Prostate gland (tissue), 2 donors: ENCODE data around the gene XXYLT1. TPM values are rescaled to one million over a fixed set of nuclear protein-coding genes. Genes with fewer than 3 reads are reported as not detected.

ENCODE experiments used
- DNase-seq: peaks from one replicate; pipeline ENCODE4 v3.0.0-alpha.2; 2019; ENCODE audit warnings: low spot score
- H3K27ac ChIP-seq, 2 donors: fragments of 200-600 bp; sonication (generic); 2 replicates each; pipeline ENCODE4 v1.5.1; 2017 to 2019
- H3K27me3 ChIP-seq: fragments of 200-600 bp; sonication (generic); replicated peaks from 2 replicates; pipeline ENCODE4 v1.5.1; 2019; ENCODE audit not compliant: insufficient read depth
- H3K36me3 ChIP-seq, 2 donors: fragments of 200-600 bp; sonication (generic); 1 replicate in 1 of 2; 2 replicates in 1 of 2; pipeline versions ENCODE4 v1.5.1 to v1.8.1; 2017 to 2019
- H3K4me1 ChIP-seq: fragments of 200-600 bp; sonication (generic); replicated peaks from 2 replicates; pipeline ENCODE4 v1.5.1; 2019
- H3K4me3 ChIP-seq, 2 donors: fragments of 200-600 bp; sonication (generic); 2 replicates each; pipeline ENCODE4 v1.5.1; 2017 to 2019
- H3K9me3 ChIP-seq: fragments of 200-600 bp; sonication (generic); 2 replicates; pipeline ENCODE4 v1.5.1; 2017
- POLR2A ChIP-seq: fragments of 450-650 bp; IDR thresholded peaks from one replicate; pipeline ENCODE4 v1.6.1; 2016; ENCODE audit warnings: antibody characterized with exemption, mild to moderate bottlenecking
- POLR2AphosphoS5 ChIP-seq: sonication (generic); formaldehyde crosslinking; IDR thresholded peaks from one replicate; pipeline ENCODE4 v1.6.1; 2017; ENCODE audit warnings: antibody characterized with exemption
- WGBS: methylation state at CpG from one replicate; pipeline ENCODE4 v1.1.5; 2018; 5-methylcytosine and 5-hydroxymethylcytosine counted together
- intact Hi-C: fragments of 100-400 bp; cut with DNase I; formaldehyde crosslinking; loops from one replicate; pipeline ENCODE4 v1.14.2; 2022
- total RNA-seq, 2 donors: library from RNA; depleted of rRNA; stranded (reverse); fragments of >200 nt; gene quantifications; one replicate each; pipeline ENCODE4 v1.1.0, GENCODE V29; 2016
- TF ChIP-seq, protein P1 (sequence below), 4 experiments: fragments of 200-600 bp in 2 of 4; fragments of 450-650 bp in 2 of 4; sonication (generic) in 2 of 4; IDR thresholded peaks; 1 replicate in 3 of 4; 2 replicates in 1 of 4; pipeline ENCODE4 v1.5.1; 2016 to 2019; ENCODE audit warnings: antibody characterized with exemption in 4 of 4, mild to moderate bottlenecking in 2 of 4, moderate library complexity in 2 of 4

Gene XXYLT1
- total RNA-seq, 2 donors from 2014 or later, result 14.9 to 22.7 TPM

GRCh38 chr3:195185583-195185982 lies 85.4 kb downstream of the XXYLT1 start:
- no peaks in the 10 kb centered on the region for H3K27me3 ChIP-seq
- H3K9me3 ChIP-seq, result no peaks in the 10 kb centered on the region
- peak; percentile 25 for TF ChIP-seq POLR2A
- TF ChIP-seq, protein P1, sequence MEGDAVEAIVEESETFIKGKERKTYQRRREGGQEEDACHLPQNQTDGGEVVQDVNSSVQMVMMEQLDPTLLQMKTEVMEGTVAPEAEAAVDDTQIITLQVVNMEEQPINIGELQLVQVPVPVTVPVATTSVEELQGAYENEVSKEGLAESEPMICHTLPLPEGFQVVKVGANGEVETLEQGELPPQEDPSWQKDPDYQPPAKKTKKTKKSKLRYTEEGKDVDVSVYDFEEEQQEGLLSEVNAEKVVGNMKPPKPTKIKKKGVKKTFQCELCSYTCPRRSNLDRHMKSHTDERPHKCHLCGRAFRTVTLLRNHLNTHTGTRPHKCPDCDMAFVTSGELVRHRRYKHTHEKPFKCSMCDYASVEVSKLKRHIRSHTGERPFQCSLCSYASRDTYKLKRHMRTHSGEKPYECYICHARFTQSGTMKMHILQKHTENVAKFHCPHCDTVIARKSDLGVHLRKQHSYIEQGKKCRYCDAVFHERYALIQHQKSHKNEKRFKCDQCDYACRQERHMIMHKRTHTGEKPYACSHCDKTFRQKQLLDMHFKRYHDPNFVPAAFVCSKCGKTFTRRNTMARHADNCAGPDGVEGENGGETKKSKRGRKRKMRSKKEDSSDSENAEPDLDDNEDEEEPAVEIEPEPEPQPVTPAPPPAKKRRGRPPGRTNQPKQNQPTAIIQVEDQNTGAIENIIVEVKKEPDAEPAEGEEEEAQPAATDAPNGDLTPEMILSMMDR (IDR thresholded peaks at IDR 0.05), result no peak
- no peak for DNase-seq
- H3K4me3 ChIP-seq, result no peak overlapping the region
- 90% methylated on average over 4 of the region's 4 CpGs for WGBS
- intact Hi-C loops, result no loop called here
- H3K36me3 ChIP-seq, result no peaks in the 10 kb centered on the region
- H3K27ac ChIP-seq, result no peak overlapping the region
- peaks cover 8% of the 10 kb centered on the region for H3K4me1 ChIP-seq

GRCh38 chr3:195184716-195185421 lies 86.1 kb downstream of the XXYLT1 start:
- DNase-seq, result no peak
- no peak overlapping the region for H3K27ac ChIP-seq
- no peak for TF ChIP-seq POLR2A
- TF ChIP-seq, protein P1 (IDR thresholded peaks at IDR 0.05), result no peak
- TF ChIP-seq POLR2AphosphoS5, result no peak

GRCh38 chr3:195183071-195183776 lies 87.7 kb downstream of the XXYLT1 start:
- DNase-seq, result no peak
- Histone ChIP-seq H3K27ac (peak overlapping the region; percentile 53 to 78), H3K27me3 (no peaks in the 10 kb centered on the region), H3K4me1 (peaks cover 8% of the 10 kb centered on the region), H3K4me3 (no peak overlapping the region), H3K9me3 (no peaks in the 10 kb centered on the region), H3K36me3 (no peaks in the 10 kb centered on the region)
- intact Hi-C loops, result no loop called here
- 74% methylated on average over 9 of the region's 9 CpGs for WGBS
- TF ChIP-seq POLR2AphosphoS5 (no peak), POLR2A (no peak)
- TF ChIP-seq, protein P1 (IDR thresholded peaks at IDR 0.05), result no peak

More at GRCh38 chr3:195184716-195185421, 86.1 kb downstream of the XXYLT1 start:
- H3K27me3 ChIP-seq, result no peaks in the 10 kb centered on the region
- intact Hi-C loops, result no loop called here
- peaks cover 8% of the 10 kb centered on the region for H3K4me1 ChIP-seq
- no peak overlapping the region for H3K4me3 ChIP-seq
- WGBS, result 76% methylated on average over 3 of the region's 3 CpGs
- no peaks in the 10 kb centered on the region for H3K9me3 ChIP-seq
- H3K36me3 ChIP-seq, result no peaks in the 10 kb centered on the region

- Histone ChIP-seq H3K9me3 (no peaks in the 10 kb centered on the region), H3K36me3 (no peaks in the 10 kb centered on the region), H3K27ac (peak overlapping the region; percentile 53 to 78), H3K4me3 (no peak overlapping the region), H3K27me3 (no peaks in the 10 kb centered on the region), H3K4me1 (peaks cover 8% of the 10 kb centered on the region)
- peak; percentile 67 for DNase-seq
- intact Hi-C loops, result no loop called here
- TF ChIP-seq POLR2AphosphoS5 (peak; percentile 78), POLR2A (no peak)
- TF ChIP-seq, protein P1 (IDR thresholded peaks at IDR 0.05), result no peak
- 6% methylated on average over 5 of the region's 5 CpGs for WGBS
These were observed 88.5 kb downstream of the XXYLT1 start for GRCh38 chr3:195182470-195182795.
